GM15510 (cell line): ENCODE measurements around the gene DEDD.

Experiments used
- POLR2A ChIP-seq: IDR thresholded peaks from 3 replicates; pipeline ENCODE4 v1.6.1; 2011; ENCODE audit warnings: borderline replicate concordance; ENCODE audit not compliant: insufficient read length; ENCODE audit errors: extremely low read depth

Gene DEDD

DNA sequence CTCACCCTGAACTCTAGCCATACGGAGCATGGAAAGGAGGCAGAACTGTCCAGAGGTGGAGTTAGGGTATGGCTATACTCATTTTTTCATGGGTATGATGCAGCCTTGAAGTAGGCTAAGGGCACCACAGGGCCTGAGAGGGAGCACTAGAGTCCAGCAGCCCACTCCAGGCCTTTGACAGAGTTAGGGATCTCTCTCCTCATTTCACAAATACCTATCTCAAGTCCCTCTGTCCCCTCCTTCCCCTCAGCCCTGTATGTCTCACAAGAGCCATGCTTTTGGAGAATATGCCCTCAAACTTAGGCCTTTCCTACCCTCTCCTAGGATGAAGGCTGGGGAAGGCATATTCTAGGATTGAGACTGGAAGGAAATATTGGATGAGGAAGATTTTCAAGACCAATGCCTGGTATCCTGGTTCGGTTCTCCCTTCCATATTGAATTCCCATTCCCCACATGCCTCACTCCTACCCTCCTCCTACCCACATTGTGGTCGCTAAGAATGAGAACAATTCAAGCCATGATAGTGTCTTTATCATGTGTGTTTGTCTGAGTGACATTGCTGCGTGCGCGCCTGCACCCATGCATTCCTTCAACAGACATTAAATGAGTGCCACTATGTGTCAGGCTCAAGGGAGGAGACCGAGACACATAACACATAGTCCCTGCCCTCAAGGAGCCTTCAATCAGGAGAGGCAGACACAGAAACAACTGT, 40.5 kb downstream of the DEDD start:
- no peak for TF ChIP-seq POLR2A

GRCh38 chr1:161091093-161091492, 41.4 kb downstream of the DEDD start:
- no peak for TF ChIP-seq POLR2A

DNA sequence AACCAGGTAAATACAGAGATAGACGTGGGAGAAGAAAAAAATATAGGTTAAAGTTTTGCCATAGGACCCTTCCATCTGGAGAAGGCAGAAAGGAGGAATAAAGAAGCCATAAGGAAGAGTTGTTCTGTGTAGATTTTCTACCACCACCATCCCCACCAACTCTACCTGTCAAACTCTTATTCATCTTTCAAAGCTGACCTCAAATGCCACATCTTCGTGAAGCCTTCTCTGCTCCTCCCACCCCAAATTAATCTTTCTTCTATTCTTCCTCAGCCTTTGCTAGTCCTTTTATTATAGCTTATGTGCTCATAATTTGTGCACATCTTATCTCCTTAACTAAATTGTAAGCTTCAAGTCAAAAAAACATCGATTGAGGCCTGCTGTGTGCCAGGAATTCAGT, 41.9 kb downstream of the DEDD start:
- no peak for TF ChIP-seq POLR2A

DNA sequence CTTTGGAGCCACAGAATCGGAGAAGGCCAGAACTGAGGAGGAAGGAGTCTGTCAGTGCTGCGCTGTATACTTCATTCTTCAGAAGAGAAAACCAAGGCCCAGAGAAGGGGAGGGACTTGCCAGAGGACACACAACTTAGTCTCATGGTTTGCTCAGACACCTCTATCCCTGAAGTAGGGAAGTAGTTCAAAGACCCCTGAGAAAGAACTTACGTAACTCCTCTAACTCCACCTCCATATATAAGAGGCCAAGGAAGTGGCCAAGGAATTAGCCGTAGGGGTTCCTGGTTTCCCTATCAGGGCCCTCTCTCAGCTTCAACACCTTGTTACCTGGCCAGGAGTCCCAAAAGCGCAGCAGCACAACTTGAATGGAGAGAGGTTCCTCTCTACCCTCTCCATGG, 42.5 kb downstream of the DEDD start:
- no peak for TF ChIP-seq POLR2A

DNA sequence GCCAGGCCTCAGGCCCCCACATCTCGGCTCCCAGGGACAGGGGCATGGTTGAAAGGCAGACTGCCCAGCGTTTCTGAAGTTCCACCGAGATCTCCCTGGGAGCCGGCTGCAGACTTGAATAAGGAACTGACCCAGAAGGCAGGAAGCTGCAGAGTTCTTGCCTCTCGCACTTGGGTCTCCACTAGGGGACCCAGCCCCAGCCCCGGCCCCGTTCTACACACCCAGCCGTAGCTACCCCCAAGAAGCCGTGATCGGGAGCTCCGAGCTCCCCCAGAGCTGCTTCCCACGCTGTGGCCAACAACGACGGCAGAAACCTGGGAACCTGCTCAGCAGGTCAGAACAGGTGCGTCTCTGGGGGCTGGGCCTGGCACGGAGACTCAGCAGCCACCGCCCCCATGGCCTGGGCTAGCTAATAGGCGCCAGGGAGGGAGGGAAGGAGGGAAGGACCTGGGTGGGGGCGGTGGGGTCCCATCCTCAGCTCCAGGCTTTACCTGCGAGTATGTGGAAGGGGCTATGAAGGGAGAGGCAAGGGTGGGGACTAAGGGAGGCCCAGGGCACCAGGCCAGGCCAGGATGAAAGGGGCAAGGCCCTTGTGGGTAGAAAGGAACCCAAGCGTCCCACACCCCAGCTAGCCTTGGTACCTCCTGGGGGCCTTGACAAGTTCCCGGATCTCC, 43.1 kb downstream of the DEDD start, which contains the start of gene NECTIN4:
TSS of gene NECTIN4 (minus strand) at position 308 of the 674 bp plus-strand sequence. CDS start at position 46, 262 bp downstream.
- no peak for TF ChIP-seq POLR2A

DNA sequence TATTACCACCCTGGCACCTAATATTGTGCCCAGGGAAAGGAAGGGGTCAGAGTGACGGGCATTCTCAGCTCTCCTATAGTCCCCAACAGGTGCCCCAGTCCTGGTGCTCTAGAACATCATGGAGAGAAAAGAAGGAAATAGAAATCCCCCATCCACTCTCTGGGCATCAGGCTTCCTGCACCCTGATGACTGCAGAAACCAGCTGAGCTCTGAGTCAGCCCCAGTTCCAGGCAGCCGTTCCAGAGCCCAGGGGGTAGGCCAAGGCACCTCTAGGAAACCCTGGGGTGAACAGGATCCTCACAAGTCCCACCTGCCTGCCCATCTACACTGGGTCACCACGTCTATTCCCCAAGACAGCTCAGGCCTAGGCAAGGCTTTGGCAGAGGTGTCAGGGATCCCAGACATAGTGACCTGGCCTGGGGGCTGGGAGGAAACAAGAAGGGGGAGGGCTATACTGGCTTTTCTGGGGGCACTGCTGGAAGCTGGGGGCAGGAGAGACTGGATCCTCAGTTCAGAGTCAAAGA, 43.8 kb downstream of the DEDD start:
- TF ChIP-seq POLR2A, result no peak

GRCh38 chr1:161086457-161086856, 46.0 kb downstream of the DEDD start:
- no peak for TF ChIP-seq POLR2A

GRCh38 chr1:161085165-161085564, 47.3 kb downstream of the DEDD start:
- no peak for TF ChIP-seq POLR2A

DNA sequence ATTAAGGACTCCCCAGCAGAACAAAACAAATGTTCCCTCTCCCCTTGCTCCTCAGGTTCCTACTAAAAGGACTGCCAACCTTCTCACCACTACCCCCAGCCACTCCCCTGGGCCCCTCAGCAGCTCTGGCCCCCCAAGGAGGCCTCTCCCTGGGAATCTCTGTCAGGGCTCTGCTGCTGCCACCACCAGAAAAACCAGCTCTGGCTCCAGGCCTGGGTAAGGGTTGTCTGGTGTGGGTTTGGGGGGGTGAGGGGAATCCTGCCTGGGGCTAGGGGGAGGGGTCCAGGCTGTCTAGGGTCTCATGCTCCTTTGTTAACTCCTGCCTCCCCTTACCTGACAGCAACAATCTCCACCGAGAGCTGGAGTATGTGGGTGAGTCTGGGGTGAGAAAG, 47.9 kb downstream of the DEDD start:
- no peak for TF ChIP-seq POLR2A

DNA sequence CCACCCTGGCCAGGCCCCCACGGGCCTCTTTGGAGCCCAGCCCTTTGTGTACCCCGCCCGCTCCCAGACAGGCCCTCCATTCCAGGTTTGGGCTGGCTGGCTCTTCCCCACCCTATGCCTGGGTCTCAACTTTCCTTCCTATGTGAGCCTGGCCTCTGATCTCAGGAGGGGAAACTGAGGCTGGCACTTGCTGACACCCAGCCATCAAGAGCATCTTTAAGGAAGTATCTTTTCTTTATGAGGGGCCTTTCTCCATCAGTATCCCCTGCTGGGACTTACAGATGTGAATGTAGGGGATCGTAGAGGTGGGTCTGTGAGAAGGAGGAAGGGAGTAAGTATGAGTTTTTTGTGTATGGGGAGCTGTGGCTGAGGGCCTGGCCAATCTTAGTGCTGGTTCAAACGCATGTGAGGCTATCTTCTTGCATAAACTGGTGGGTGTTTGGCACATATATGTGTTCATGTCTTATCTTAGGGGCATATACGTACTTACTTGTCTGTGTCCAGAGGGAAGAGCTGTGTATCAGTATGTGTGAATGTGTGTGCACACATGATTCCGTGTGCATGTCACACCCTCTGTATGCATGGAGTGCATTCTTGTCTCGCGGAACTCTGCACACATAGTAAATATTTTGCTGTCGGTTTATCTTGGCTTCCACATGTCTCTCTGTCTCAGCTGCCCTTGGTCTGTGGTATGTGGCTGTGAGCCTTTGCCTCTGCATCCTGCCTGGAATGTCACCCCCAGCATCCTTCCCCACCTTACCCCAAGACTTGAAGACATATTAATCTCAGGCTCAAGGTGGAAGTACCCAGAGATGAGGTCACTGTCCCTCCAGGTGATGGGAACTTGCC, 48.5 kb downstream of the DEDD start:
- TF ChIP-seq POLR2A, result no peak

DNA sequence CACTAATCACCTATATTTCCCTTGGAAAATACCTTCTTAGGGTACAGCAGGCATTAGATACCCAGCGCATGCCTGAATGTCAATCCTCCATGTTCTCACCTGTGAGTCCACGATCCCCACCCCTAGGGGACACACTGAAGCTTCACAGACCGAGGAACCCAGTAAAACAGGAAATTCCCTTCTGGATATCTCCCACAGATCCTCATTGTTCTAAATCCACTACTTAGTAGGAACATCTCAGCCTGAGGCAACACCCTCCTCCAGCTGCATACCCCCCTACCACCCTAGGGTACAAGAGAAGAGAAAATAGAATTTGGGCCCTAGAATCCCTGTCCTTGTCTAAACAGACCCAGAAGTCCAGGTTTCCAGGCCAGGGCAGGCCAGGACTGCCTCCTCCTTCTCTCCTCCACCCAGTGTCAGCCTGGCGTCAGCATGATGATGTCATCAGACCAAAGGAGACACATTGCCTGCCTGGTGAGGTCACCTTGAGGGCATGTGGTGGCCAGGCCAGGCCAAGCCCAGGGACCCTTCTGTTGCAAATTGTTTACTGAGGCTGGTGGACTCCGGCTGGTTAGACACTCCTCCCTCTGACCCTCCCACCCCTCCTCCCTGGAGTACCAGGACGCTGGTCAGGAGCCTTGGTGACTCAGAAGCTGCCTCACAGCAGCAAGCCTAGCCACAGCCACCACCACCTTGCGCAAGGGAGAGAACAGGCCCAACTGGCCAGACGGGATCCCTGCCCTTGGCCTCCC, 49.3 kb downstream of the DEDD start:
- TF ChIP-seq POLR2A, result no peak

- no peak for TF ChIP-seq POLR2A
Measured at GRCh38 chr1:161082483-161082882, 50.0 kb downstream of the DEDD start.

GRCh38 chr1:161081519-161081918, 50.9 kb downstream of the DEDD start:
- TF ChIP-seq POLR2A, result no peak
